NCI-H187 treated with DMSO at 0.1 percent for 48 hours (cell line): ENCODE measurements around the gene NUDT3.
"Not testable (repeated sequence)": the region's sequence is repeated elsewhere in the genome, so short reads cannot be mapped to it uniquely, and the experiment has no call there.

Experiments used
- DNase-seq: peaks from one replicate; lab custom pipeline; 2025; lab: John Stamatoyannopoulos, UW

NUDT3 gene

DNA sequence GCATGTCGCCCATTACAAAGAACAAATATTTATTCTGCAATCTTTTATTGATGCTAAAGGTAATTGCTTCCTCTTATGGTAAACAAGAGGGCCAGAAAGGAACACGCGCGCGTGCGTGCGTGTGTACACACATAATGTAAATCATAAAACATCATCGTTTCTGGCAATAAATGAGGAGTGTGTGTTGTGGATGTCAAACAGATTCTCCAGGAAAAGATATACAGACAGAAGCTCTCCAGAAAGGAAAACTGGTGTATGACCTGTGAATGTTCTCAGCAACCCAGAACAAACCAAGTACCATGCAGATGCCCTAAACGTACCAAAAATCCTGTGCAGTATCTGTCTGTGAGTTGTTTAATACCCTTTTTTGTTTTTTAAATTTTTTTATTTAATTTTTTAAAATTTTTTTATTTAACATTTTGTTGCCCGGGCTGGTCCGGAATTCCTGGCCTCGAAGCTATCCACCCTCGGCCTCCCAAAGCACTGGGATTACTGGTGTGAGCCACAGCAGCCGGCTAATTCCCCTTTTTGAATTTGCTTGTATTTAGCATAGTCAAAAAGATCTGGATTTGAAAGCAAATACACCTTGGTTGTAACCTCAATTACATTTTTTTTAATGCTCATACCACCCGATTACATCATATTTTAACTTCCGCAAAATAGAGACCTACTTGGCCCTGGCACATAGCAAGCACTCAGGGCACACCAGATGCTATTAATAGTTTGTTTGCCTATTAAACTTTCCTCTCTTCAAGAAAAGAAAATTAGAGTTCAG lies 909 bp upstream of the NUDT3 start:
- no peak for DNase-seq

DNA sequence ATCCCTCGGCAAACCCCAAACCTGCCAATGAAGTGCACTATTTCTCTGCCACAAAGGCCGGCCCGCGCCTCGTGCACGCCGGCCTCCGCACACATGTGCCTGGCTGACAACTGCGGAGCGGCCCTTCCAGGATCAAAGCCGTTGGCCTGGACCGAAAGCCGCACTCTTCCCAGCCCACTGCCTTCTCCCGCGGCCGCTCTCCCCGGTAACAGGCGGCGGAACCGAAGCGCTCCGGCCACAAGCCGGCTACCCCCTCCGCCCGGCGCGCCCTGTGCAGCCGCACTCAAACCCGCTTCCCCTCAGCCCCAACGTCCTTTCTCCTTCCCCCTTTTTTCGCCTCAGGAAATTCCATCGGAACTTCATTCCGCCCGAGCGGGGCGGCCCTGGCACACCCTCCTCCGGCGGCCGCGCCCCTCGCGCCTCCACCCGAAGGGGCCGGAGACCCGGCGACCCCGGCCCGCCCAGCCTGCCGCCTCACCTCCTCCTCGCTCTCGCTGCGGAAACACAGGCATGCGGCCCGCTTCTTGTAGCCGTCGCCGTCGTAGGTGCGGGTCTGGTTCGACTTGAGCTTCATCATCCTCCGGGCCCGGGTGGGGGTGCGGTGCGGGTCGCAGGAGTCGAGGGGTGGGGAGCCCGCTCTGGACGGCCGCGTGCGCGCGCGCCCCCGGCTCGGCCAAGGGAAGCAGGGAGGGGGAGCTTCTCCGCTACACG lies 528 bp downstream of the NUDT3 start:
- DNase-seq, result no peak

DNA sequence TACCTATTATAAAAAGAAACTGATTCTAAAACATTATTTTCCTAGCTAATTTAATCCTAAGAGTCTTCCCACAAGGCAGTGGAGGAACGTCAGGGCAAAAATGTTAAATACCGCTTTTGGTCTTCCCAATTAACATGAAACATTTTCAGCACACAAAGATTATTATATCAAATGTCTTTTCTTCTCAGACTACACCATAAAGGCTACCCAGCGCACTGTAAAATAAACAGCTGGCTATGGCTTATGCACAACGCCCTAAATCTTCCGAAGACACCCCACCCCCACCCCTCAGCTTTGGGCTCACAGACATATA lies 1.0 kb downstream of the NUDT3 start:
- DNase-seq, result no peak

DNA sequence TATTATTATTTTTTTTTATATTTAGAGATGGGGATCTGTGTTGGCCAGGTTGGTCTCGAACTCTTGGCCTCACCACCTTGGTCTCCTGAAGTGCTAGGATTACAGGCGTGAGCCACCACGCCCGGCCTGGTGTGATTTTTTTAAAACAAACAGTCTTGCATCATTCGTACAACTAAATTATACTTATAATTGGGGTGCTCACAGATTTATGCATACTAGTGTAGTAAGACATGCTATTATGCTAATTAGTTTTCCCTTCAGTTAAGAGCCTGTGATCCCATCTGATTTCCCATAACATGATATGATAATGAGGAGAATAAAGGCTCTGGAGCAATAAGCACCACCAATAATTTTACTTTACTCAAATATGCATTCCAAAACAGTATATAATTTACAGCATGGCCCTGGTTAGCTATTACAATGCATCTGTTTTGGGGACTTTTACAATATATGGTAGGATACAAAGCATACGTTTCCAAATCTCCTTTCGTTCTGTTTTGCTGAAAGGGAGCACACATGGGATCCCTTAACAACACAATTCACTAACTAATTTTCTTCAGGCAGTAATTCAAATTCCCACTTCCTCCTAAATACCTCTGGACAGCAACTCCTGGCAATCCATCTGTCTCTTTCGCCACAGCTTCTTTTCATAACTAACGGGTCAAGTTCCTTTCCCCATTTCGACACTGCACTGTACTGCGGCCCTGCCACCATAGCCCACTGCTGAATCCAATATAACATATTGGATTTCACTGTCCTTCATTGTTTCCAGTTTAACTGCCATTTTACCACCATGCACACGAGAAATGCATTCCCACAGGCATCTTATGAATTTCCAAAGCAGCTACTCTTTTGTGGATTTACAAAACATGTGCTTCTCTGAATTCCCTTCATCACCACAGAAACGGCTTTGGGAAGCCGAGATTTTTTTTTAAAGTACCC lies 1.7 kb downstream of the NUDT3 start:
- no peak for DNase-seq

DNA sequence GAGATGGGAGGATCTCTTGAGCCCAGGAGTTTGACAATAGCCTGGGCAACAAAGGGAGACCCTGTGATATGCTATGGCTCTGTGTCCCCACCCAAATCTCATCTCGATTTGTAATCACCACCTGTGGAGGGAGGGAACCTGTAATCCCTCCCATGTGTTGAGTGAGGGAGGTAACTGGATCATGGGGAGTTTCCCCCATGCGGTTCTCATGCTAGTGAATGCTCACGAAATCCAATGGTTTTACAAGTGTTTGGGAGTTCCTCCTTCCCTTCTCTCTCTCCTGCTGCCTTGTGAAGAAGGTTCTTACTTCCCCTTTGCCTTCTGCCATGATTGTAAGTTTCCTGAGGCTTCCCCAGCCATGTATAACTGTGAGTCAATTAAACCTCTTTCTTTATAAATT lies 3.4 kb downstream of the NUDT3 start:
- DNase-seq, result no peak

DNA sequence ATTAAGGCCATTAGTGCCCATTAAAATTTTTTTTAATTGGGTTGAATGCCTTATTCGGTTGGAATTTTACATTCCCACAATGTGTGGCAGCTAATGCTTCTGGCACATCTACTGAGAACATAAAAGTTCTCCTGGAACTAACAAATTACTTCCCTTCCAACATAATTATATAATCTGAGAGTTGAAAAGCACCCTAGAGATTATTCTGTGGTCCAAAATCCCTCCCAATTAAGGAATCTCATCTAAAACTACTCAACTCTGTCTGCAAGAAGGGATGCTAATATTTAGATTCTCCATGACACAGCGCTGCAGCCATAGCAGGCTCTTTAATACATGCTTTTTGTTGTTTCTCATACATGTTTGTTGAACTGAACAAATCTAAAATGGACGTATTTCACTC lies 4.0 kb downstream of the NUDT3 start:
- DNase-seq, result no peak

DNA sequence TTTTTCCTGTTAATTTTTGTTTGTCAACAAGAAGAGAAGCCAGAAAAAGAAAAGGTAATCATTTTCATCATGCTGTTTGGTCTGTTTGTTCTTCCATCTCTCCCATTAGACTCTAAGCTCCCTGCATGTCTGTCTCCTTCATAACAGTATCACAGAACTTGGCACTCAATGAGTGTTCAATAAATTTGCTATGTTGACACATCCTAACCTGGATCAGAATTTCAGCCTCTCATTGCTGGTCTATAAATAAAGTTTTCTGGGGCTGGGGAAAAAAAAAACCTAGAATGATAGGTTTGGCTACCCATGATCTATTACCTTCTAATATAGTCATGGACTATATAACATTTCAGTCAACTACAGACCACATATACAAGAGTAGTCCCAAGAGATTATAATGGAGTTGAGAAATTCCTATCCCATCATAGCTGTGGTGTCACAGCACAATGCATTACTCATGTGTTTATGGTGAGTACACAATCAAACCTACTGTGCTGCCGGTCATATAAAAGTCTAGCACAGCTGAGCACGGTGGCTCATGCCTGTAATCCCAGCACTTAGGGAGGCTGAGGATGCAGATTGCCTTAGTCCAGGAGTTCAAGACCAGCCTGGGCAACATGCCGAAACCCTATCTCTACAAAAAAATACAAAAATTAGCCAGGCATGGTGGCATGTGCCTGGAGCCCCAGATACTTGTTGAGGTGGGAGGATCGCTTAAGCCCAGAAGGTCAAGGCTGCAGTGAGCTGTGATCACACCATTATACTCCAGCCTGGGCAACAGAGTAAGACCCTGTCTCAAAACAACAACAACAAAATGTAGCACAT lies 5.9 kb downstream of the NUDT3 start:
- no peak for DNase-seq

DNA sequence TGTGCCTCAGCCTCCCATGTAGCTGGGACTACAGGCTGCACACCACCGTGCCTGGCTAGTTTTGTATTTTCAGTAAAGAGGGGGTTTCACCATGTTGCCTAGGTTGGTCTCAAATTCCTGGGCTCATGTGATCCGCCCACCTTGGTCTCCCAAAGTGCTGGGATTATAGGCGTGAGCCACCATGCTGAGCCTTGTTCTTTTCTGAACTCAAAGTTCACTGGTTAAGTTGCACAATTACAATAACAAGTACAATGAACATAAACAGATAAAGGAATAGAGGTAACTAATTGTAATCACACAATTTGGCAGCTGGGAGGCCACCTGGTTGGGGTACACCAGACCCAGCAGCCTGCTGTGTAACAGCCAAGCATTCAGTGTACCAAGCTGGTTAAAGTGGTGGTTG lies 6.7 kb downstream of the NUDT3 start:
- DNase-seq, result no peak

DNA sequence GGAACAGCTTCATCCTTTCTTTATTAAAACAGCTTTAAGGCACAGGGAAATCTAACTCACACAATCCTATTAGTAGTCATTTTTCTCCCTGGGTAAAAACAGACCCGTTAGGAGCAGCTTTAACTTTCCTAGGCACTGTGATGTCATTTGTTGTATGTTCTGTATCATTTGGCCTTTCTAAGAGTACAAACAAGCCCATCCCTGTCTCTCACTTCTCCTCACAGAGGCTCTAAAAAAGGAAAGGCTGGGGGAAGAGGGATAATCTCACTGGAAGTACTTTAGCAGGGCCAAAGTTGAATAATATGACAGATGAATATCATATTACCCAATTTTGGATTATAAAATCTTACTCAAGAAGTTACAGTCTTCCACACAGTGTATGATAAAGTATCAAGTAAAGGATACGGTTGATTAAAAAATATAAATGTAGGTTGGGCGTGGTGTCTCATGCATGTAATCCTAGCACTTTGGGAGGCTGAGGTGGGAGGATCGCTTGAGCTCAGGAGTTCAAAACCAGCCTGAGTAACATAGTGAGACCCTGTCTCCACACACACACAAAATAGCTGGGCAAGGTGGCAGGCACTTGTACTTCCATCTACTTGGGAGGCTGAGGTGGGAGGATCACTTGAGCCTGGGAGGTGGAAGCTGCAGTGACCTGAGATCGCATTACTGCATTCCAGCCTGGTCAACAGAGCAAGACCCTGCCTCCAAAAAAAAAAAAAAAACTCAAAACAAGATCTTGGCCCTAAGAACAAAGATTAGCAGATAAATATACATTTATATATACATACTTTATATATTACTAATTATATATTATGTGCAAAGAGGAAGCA lies 7.9 kb downstream of the NUDT3 start:
- DNase-seq, result no peak

DNA sequence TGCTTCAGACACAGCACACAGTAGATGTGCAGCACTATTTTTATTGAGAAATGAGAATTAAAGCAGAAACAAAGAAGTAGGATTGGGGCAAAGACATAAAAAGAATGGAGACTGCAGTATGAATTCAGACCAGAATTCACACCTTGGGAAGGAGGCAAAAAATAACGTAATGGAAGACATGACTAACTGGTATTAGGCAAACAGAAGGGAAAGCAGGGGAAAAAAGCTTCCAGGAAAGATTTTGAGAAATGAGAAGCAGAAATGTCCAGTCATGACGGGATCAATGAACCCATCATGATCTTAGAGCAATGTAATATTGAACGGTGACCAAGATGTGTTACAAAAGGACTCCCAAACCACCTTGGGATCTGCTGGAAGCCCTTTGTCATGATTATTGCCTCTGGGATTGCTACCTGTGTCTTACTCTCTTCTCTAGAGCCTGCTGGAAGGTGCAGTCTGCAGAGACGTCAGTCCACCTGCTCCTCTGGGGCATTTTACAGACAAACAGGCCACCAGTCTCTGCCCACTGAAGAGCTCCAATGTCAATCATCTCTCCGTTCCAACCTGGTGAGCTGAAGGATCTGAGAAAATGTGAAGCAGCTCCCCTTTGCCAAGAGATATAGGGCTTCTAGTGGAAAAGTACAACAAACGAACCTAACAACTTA lies 8.7 kb downstream of the NUDT3 start:
- no peak for DNase-seq

DNA sequence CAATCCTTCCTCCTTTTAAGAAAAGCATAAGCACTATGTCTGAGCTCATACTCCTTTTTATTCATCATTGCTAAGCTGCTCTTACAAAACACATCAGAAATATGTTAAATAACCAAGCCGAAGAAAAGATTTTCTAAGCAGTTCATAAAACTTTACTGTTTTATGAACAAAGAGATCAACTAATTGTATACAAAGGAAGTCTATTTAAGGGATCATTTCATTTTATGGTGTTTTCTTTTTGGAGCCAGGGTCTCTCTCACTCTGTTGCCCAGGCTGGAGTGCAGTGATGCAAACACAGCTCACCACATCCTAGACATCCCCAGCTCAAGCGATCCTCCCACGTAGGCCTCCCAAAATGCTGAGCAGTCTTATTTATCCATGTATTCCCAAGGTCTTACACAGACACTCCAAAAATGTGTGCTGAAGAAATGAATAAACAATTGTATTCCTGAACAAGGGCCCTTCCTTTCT lies 9.3 kb downstream of the NUDT3 start:
- DNase-seq, result no peak

DNA sequence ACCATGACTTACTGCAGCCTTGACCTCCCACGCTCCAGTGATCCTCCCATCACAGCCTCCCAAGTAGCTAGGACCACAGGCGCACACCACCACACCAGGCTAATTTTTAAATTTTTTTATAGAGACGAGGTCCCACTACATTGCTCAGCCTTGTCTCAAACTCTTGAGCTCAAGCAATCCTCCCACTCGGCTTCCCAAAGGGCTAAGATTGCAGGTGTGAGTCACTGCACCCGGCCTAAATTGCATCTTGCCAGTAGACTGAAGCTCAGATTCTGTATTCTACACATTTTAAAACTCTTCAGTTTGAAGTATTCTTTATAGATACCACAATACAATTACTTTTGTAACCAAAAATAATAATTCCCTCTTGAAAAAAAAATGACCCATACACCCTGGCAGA lies 11.4 kb downstream of the NUDT3 start:
- DNase-seq, result no peak

DNA sequence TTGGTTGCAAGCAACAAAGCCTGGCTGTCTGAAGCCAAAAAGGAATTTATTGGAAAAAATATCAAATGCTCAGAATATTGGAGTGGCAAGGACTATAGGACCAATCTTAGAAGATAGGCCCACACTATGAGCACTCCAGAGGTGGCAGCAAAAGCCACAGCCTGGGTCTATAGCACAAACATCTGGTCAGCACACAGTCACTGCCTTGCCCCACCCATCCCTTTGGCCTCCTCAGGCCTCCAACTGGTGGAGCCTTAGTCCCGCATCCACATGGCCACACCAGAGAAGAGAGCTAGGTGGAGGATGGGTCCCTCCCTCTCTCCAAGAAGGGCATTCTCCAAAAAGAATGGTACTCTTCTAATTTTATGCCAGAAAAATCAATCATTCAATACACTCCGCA lies 14.0 kb downstream of the NUDT3 start:
- no peak for DNase-seq

DNA sequence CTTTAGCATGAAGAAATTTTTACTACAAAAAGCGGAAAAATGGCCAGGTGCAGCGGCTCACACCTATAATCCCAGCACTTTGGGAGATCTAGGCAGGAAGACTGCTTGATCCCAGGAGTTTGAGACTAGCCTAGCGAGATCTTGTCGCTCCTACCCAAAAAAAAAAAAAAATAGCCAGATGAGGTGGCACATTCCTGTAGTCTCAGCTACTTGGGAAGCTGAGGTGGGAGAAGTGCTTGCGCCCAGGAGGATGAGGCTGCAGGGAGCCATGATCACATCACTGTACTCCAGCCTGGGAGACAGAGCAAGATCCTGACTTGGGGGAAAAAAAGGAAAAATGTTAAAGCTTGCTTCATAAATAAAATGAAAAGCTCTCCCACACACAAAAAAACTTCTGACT lies 14.5 kb downstream of the NUDT3 start:
- no peak for DNase-seq

DNA sequence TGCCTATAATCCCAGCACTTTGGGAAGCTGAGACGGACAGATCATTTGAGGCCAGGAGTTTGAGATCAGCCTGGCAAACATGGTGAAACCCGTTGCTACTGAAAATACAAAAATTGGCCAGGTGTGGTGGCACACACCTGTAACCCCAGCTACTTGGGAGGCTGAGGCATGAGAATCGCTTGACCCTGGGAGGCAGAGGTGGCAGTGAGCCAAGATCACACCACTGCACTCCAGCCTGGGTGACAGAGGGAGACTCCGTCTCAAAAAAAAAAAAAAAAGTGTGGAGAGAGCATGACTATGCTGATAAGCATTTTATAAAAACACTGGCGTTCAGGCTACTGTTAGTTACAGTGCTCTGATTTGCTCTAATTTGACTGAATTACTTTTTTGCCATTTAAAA lies 14.9 kb downstream of the NUDT3 start:
- not testable (repeated sequence) for DNase-seq

DNA sequence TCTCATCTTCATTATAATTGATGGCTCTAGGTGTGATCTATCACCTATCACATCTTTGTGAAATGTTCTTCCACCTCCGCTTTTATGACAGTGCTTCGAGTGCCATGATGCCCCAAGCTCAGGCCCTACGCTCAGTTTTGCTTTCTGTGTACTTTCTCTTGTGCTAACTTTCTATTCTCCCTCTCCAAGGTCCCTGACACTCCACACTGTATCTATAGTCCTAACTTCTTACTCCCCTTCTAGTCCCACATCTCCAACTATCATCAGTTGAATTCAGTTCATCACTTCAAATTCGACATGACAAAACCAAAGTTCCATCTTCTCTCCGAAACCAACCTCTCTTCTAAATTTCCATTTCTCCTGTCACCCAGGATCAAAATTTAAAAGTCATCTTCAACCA lies 16.6 kb downstream of the NUDT3 start:
- no peak for DNase-seq

DNA sequence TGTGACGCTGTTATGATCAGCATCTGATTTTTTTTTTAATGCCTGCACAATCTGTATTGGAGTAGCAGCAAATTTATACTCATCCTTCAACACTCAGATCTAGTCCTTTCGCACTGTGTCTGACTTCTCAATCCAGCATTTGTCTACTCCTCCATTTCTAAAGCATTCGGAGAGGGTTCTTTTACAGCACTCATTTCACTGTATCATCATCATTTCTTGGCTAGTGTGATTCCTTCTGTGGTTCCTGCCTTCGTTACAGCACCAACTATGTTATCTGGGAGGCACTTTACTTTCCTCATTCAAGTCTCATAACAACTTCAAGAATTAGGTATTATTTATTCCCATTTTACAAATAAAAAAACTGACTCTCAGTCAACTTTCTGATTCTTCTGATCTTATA lies 18.0 kb downstream of the NUDT3 start:
- DNase-seq, result no peak

DNA sequence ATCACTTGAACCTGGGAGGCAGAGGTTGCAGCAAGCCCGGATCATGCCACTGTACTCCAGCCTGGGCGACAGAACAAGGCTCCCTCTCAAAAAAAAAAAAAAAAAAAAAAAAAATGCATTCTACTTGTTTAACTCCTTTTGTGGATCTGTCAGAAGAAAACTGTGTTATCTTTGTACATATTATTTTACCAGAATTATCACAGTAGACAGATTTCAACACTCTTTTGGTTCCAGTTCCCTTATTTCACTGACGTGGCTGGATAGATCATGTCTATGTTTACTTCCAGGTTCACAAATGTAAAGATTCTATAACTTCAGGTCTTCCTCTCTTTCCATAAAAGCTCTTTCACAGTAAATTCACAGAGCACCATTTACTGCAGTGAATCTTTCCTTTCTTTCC lies 18.4 kb downstream of the NUDT3 start:
- DNase-seq, result no peak

DNA sequence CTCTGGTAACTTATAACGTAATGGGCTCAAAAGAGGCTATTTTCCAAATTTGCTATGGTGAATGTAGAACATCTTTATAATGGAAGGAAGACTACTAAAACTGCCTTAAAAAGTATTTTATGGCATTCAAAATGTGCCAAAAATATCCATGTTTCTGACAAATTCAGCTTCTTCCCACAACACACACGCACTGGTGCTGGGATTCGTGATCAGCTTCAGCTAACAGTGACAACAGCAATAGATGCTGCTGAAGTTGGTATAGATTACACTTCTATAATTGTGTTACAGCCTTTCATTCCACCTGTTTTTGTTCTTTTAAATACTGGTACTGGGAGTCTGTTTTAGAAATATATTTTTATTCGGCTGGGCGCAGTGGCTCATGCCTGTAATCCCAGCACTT lies 19.0 kb downstream of the NUDT3 start:
- no peak for DNase-seq

DNA sequence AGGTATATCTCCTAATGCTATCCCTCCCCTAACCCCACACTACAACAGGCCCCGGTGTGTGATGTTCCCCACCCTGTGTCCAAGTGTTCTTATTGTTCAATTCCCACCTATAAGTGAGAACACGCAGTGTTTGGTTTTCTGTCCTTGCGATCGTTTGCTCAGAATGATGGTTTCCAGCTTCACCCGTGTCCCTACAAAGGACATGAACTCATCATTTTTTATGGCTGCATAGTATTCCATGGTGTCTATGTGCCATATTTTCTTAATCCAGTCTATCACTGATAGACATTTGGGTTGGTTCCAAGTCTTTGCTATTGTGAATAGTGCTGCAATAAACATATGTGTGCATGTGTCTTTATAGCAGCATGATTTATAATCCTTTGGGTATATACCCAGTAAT lies 20.6 kb downstream of the NUDT3 start:
- DNase-seq, result not testable (repeated sequence)
